ENCODE data around the gene SEPTIN8.
A peak's percentile ranks its signal among the peaks of the same experiment; 100 is the strongest.

SEPTIN8 gene, protein sequence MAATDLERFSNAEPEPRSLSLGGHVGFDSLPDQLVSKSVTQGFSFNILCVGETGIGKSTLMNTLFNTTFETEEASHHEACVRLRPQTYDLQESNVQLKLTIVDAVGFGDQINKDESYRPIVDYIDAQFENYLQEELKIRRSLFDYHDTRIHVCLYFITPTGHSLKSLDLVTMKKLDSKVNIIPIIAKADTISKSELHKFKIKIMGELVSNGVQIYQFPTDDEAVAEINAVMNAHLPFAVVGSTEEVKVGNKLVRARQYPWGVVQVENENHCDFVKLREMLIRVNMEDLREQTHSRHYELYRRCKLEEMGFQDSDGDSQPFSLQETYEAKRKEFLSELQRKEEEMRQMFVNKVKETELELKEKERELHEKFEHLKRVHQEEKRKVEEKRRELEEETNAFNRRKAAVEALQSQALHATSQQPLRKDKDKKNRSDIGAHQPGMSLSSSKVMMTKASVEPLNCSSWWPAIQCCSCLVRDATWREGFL

DNA sequence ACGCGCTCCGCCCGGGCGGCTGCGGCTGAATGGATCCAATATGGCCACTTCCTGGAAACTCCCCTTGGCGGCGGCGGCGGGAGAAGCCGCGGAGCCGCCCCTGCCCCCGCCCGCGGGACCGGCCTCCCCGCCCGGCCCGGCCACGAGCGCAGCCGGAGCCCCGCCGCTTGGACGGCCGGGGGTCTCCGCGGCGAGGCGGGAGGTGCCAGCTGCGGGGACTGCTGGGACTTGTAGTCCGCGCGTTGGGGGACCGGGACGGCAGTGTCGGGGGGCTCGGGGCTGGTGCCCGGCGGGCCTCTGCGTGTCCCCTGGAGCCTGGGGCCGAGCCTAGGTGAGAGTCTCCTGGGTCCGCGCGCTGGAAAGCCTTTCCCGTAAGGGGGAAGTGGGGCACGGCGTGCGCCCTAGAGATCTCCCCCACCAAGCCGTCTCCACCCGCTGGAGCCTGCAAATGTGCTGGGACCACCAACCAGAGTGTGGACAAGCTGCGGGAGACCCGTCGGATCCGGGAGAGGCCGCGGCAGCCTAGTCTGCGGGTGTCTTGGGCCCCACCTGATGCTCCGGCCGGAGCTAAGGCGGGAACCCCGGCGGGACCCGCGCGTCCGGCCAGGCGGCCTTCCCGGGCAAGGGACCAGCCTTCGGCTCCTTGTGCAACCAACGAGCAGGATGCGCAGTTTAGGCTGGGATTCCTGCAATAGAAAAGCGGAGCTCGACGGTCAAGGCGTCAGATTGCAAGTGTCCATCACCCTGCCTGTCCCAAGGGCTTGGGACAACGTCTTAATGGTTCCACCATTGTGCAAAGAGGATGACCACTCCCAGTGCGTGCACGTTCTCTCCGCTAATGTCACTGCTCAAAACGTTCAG lies at the start of gene SEPTIN8:
Gene SEPTIN8, minus strand, starts transcription at position 31 of the 861 bp plus-strand sequence. CDS start 102 bp downstream, outside the sequence.
- DNase-seq (ENCODE audit: low spot score): peak; percentile 64

DNA sequence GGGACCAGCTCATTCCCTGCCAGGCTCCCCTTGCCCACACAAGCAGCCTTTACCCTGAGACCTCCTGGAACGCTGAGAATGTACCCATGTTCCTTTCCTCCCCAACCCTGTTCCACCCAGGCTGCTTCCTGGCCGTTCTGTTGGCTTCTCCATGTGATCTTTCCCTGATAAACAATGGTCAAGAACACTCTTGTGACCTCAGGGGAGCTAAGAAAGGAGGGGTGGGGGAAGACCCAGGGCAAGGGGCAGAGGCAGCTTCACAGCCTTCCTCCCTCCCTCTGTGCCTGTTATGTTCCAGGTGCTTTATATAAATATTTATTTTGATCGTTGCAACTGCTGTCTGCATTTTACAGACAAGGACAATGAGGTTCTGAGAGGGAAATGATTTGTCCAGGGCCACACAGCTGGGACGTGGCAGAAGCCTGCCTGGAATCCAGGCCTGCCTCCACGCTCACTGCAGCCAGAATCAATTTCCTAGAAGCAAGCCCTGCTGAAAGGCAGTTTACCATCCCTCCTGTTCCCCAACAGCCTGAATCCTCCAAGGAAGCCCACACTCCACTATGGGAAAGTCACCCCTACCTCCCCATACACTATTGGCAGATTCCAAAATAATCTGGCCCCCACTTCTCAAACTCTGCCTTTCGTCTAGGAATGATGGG lies 49.5 kb upstream of the SEPTIN8 start:
- DNase-seq (ENCODE audit: low spot score): no peak

DNA sequence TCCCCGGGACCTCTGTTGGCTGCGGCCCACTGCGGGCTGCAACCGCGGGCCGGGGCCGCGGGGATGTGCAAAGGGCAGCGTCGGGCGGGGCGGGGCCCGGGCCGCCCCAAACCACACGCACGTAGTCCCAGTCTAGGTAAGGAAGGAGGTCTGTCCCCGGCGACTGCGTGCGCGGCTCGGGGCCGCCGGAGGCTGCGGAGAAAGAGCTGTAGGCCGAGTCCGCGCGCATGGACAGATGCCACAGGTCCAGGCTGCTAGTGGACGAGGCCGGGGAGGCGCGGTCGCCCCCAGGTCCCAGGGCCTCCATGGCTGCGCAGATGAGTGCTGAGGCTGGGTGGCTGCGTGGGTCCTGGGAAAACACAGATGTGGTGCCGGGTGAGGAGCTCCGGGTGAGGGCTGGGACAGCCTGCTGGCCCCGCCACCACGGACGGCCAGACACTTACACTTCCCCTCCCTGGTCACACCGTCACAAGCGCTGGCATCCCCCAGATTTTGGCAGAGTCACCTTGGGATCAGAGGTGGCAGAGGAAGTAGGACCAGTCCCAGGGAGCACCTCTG lies 48.9 kb upstream of the SEPTIN8 start:
- no peak for DNase-seq (ENCODE audit: low spot score)

DNA sequence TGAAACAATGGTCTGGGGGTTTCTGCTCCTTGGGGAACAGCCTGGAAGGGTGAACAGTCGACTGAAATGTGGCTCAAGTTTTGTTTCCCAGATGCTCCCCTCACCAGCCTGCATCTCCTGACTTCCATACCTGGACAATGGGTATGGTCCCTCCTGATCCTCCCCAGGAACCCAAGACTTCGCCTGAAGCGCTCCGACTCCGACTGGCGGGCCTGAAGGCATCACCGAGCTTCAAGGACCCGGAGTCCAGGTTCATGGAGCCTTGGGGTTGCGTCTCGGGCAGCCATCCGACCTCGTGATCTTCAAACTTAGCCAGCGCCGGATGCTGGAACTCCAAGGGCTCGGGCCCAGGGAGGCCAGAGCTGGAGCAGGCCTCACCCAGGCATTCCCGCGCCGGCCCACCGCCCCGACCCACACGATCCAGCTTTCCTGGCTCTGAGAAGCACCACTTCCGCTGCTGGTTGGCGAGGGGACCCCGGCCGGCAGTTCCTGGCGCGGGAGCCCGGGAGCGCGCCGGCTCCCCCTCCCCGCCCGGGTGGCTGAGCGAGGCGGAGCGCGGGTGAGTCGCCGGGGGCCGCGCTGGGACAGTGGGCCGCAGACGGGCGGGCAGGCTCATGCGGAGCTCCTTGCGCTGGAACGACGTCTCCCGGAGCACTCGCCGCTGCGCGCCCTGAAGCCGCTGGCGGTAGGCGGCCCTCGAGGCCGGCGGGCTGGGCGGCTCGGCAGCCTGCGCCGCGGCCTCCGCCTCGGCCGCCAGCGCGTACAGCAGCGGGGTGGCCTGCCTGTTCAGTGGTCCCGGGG lies 48.2 kb upstream of the SEPTIN8 start:
- no peak for DNase-seq (ENCODE audit: low spot score)

DNA sequence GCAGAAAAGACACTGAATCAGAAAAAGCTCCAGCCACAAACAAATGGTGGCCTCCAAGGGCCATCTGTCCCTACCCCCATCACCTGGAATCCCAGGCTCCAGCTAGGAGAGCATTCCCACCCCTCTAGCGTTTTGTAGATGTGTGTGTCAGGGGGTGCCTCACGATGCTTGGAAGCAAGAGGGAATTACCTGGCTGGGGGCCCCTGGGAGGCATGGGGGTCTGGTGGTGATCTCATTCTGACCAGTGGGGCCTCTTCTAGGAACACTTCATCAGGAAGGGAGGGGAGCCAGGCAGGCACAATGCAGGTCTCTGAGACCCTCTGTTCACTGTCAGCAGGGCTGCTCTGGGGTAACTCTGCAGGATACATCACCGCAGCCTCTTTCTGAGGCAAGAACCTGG lies 47.4 kb upstream of the SEPTIN8 start:
- no peak for DNase-seq (ENCODE audit: low spot score)

DNA sequence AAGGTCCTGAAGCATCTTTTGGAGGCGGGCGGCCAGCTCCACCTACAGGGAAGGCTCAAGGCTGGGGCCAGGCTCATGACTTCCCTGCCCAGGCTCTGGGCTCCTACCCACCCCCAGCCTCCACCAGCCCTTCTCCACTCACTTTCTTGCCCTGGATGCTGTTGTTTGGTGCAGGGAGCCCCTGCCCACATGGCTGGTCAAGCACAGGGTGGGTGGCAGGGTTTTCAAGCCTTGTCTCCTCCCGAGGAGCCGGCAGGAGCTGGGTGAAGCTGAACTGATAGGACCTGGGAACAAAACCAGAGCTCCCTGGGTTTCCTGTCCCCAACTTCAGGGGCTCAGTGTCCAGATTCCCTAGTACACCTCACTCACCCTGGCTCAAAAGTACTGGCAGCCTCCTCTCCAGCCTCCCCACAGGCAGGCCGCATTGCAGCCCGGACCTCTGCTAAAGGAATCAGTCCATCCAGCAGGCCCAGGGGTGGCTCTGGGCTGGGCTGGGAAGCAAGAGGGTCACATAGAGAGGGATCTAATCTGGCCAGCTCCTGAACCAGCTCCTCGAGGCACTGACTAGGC lies 46.5 kb upstream of the SEPTIN8 start:
- no peak for DNase-seq (ENCODE audit: low spot score)

DNA sequence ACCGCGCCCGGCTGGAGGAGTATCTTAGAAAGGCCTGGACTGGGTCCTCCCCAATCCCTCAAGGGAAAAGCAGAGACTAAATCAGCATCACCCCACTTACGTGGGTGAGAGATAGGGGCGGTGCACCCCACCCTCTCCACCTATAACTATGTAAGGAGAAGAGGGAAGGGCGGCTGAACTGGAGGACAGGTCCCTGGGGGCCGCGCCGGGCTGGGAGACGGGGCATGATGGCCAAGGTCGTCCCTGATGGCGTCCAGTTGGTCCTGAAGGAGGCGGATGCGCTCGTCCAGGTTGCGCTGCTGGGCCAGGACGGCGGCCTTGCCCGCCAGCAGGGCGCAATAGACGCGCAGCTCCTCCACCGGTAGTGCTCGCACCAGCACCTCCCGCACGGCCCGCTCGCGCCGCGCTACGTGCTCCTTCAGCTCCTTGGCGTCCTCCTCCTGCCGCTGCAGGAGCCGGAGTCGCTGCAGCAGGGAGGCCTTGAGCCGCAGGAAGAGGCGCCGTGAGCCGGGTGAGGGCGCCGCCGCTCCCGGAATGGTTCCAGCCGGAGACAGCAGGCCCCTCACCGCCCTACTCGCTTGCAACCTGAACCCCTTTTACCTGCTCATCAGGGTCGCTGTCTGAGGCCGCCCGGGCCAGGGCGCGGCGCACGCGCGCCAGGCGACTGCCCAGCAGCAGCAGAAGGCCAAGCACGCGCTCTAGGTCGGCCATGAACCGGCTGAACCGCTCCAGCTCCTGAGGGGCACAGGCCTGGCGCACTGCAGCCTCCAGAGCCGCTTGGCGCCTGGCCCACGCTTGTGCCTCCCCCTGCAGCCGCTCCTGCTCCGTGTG lies 45.8 kb upstream of the SEPTIN8 start:
- no peak for DNase-seq (ENCODE audit: low spot score)

DNA sequence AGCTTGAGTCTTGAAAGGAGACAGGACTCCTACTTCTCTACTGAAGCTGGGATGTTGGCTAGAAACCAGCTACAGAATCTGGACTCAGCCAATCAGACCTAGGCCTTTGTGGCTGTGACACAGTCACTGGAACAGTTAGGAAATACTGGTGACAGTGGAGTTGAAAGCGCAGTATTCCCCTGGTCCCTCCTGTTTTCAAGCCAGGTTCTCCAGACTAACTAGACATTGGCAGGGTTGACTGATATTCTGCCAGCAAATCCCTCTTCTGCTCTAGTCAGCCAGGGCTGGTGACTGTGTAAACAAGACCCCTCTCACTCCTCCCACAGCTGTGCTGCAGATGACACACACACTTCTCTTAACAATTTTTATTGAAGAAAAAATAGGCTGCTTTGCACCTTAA lies 44.8 kb upstream of the SEPTIN8 start:
- no peak for DNase-seq (ENCODE audit: low spot score)

DNA sequence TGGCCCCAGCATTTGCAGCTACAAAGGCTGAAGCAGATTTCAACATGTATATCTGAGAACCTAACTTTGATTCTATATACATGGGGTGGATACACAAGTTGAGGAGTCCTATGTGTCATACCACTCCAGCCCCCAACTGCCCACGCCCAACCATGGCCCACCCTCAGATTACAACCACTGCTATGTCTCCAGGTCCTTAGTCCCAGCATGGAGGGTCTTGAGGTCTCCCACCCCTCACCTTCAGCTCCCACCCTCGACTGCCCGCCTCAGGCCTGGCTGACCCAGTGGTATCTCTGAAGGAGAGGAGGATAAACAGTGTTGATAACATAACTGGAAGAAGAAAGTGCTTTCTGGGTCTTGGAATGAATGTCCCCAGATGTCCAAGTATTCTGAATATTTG lies 44.3 kb upstream of the SEPTIN8 start:
- DNase-seq (ENCODE audit: low spot score): no peak

DNA sequence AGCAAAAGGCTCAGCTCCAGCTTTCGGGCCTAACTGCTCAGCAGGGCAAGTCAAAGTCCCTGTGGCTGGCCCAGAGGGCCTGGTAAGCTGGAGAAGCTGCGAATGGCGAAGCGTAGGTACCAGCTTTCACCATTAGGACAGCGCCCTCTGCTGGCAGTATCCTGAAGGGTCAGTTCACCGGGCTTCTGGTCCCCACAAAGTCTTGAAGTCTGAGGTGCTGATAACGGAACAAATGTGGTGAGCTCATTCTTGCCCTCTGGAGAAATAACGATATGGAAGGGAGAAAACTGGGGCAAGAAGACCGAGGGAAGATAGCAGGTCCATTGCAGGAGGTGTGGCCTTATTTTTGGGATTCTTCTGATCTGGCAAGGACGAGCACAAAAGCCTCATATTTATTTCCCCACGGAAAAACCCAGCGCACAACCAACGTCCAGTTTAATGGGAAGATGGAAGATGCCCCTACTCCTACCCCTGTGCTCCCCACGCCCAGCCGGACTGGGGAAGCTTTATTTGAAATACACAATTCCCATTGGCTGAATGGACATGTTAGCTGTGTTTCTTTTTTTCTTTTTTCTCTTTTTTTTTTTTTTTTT lies 43.2 kb upstream of the SEPTIN8 start:
- peak; percentile 89 for DNase-seq (ENCODE audit: low spot score)

DNA sequence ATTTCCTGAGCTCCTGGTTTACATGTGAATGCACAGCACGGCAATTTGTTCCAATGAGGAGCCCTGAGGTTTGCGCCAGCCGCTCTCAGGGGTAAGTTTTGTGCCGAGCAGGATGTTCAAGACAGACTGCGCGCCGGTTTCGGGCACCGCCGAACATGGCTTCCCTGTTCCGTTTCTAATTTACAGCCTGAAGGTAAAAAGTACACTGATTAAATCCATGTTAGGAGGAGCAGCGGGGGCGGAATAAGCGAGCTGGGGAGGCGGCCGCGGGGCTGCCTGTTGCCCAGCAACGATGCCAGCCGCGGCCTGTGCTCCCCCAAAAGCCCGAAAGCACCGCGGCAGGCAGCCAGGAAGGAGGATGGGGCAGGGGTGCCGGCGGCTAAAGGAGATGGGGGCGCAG lies 42.4 kb upstream of the SEPTIN8 start:
- DNase-seq (ENCODE audit: low spot score): peak; percentile 32

DNA sequence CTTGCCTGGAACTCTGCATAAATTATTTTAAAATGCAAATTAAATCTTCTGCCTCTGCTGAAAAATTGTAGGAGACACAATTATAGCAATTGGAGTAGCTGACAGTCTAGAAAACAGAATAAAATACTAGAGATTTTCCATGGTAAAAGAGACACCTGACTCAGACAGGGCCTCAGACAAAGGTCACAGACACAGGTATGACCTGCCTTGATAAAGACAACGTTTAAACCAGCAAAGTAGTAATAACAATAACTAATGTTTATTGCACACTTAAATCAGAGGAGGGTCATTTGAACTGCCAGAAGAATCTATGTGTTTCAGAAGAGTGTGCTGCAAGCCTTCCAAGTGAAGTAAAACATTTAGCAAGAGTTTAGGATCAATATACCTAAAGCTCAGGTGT lies 40.0 kb upstream of the SEPTIN8 start:
- no peak for DNase-seq (ENCODE audit: low spot score)

DNA sequence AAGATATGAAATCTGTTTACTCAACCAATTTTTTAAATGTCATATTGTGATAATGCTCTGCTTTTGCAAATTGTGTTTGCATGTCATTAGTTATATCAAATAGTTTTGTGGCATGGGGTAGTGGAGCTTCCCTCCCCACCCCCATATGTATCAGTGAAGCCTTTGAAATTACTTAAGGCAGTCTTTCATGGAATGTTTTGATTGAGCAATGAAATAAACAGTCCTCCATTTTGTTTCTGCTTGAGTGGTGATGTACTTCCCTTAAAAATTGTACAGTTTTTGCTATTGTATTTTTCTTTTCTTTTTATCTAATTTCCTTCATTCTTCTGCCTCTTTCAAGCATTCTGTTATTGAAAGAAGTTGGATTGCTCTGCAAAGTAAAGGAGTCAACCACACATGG lies 39.5 kb upstream of the SEPTIN8 start:
- DNase-seq (ENCODE audit: low spot score): no peak

DNA sequence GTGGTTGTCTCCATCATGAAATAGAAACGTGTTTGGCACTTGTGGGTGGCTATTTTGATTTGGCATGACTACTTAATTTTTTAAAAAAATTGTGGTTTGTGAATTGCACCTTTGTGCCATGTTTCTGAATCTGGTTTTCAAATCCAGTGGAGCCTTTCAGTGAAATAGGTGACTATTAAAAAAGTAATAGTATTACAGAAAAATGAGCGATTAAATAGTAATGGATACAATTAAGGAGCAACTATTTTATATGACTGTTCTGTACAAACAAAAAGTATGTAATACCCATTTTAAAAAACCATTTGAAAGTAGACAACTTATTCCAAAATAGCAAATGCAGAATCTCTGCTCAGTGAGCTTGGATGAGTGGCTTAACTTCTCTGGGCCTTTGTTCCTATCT lies 39.0 kb upstream of the SEPTIN8 start:
- no peak for DNase-seq (ENCODE audit: low spot score)

DNA sequence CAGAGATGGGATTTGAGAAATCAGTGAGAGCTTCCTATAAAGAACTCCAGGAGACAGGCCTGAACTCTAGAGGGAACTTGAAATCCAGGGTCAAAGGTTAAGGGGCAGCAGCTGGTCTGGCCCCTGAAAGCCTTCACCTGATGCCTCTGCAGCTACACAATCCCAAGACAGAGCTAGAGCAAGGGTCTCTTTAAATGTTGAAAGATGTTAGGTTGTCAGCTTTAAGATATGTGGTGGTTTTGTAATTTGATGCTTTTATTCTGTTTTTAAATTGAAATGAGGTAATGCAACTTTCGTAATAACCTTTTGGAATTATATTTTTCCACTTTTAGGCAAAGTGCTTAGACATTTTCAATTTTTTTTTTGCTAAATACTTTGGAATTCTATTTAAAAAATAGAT lies 38.4 kb upstream of the SEPTIN8 start:
- no peak for DNase-seq (ENCODE audit: low spot score)

DNA sequence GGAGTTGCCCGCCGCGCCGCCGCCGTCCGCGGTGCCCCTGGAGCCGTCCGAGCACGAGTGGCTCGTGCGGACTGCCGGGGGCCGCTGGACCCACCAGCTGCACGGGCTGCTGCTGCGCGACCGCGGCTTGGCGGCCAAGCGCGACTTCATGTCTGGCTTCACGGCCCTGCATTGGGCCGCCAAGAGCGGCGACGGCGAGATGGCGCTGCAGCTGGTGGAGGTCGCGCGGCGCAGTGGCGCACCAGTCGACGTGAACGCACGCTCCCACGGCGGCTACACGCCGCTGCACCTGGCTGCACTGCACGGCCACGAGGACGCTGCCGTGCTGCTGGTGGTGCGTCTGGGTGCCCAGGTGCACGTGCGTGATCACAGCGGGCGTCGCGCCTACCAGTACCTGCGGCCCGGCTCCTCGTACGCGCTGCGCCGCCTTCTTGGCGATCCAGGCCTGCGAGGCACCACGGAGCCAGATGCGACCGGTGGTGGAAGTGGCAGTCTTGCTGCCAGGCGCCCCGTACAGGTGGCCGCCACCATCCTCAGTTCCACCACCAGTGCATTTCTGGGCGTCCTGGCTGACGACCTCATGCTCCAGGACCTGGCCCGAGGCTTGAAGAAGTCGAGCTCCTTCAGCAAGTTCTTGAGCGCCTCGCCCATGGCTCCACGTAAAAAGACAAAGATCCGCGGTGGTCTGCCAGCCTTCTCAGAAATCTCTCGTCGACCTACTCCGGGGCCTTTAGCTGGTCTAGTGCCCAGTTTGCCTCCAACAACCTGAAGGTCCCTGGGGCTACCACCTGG lies 37.7 kb upstream of the SEPTIN8 start:
- no peak for DNase-seq (ENCODE audit: low spot score)

DNA sequence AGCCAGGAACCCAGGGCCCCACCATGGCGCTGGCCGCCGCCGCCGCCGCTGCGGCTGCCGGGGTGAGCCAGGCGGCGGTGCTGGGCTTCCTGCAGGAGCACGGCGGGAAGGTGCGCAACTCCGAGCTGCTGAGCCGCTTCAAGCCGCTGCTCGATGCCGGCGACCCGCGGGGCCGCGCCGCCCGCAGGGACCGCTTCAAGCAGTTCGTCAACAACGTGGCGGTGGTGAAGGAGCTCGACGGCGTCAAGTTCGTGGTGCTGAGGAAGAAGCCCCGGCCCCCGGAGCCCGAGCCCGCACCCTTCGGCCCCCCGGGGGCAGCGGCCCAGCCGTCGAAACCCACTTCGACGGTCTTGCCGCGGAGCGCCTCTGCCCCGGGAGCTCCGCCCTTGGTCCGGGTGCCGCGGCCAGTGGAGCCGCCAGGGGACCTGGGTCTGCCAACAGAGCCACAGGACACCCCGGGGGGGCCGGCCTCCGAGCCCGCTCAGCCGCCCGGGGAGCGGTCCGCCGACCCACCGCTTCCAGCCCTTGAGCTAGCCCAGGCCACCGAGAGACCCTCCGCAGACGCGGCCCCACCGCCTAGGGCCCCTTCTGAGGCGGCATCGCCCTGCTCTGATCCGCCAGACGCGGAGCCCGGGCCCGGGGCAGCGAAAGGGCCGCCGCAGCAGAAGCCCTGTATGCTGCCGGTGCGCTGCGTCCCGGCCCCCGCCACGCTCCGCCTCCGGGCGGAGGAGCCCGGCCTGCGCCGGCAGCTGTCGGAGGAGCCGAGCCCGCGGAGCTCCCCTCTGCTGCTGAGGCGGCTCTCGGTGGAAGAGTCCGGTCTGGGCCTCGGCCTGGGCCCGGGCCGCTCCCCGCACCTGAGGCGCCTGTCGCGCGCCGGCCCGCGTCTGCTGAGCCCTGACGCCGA lies 36.8 kb upstream of the SEPTIN8 start:
- DNase-seq (ENCODE audit: low spot score): peak; percentile 51

Data from germinal center (tissue), 1 donor.